GM12874 (cell line): ENCODE measurements around the gene SENP1.

Experiments used
- TF ChIP-seq, protein P1 (sequence below): IDR thresholded peaks from 2 replicates; pipeline ENCODE4 v1.5.1; 2011; ENCODE audit warnings: low read depth, mild to moderate bottlenecking, control low read depth, low read length, moderate library complexity; ENCODE audit not compliant: insufficient read depth

The SENP1 gene

DNA sequence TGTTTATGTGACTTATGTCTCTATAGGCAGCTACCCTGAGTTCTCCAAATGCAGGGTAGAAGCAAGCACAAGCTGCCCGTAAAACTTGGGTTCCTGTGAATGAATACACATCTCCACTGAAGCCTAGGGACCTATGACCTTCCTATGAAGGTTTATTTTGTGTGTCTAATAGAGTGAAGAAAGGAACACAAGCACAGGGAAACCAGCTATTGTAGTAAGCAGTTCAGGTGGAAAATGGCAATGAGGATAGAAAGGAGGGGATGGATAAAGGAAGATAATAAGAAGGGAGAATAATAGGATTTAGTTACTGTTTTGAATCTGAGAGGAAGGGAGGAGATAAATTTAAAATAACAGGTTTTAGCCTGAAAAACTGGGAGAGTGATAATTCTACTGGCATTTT, 15.6 kb upstream of the SENP1 start:
- TF ChIP-seq, protein P1, sequence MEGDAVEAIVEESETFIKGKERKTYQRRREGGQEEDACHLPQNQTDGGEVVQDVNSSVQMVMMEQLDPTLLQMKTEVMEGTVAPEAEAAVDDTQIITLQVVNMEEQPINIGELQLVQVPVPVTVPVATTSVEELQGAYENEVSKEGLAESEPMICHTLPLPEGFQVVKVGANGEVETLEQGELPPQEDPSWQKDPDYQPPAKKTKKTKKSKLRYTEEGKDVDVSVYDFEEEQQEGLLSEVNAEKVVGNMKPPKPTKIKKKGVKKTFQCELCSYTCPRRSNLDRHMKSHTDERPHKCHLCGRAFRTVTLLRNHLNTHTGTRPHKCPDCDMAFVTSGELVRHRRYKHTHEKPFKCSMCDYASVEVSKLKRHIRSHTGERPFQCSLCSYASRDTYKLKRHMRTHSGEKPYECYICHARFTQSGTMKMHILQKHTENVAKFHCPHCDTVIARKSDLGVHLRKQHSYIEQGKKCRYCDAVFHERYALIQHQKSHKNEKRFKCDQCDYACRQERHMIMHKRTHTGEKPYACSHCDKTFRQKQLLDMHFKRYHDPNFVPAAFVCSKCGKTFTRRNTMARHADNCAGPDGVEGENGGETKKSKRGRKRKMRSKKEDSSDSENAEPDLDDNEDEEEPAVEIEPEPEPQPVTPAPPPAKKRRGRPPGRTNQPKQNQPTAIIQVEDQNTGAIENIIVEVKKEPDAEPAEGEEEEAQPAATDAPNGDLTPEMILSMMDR, result no peak

DNA sequence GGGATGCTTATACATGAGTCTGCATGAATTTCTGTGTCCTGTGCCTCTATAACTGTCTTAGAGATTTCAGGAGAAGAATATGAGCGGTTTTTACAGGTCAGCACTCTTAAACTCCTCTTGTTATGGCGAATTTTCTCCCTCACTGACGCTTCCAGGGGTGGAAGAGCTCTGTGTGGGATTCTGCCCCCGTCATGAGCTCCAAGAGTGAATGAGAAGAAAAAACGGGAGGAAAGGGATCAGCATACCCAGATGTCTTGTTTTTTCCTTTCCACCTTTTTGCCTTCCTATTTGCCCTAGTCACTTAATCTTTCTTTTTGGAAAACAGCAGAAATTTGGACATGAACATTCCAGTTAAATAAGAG, 13.9 kb upstream of the SENP1 start:
- TF ChIP-seq, protein P1, result no peak

- TF ChIP-seq, protein P1, result no peak
These were observed 13.4 kb upstream of the SENP1 start, which contains the start of gene PFKM for GRCh38 chr12:48119078-48119833. PFKM (plus strand) TSS chr12:48119364; CDS start chr12:48122775, 3,411 bp downstream.

GRCh38 chr12:48118284-48118871, 12.5 kb upstream of the SENP1 start:
- TF ChIP-seq, protein P1, result no peak

DNA sequence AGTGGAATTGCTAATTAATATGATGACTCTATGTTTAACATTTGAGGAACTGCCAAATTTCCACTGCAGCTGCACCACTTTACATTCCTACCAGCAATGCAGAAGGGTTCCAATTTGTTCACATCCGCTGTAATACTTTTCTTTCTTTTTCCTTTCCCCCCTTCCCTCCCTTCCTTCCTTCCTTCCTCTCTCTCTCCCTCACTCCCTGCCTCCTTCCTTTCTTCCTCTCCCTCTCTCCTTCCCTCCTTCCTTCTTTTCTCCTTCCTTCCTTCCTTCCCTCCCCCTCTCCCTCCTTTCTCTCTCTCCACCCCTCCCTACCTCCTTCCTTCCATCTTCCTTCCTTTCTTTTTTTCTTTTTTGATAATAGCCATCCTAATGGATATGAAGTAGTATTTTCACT, 10.1 kb upstream of the SENP1 start:
- TF ChIP-seq, protein P1, result no peak

DNA sequence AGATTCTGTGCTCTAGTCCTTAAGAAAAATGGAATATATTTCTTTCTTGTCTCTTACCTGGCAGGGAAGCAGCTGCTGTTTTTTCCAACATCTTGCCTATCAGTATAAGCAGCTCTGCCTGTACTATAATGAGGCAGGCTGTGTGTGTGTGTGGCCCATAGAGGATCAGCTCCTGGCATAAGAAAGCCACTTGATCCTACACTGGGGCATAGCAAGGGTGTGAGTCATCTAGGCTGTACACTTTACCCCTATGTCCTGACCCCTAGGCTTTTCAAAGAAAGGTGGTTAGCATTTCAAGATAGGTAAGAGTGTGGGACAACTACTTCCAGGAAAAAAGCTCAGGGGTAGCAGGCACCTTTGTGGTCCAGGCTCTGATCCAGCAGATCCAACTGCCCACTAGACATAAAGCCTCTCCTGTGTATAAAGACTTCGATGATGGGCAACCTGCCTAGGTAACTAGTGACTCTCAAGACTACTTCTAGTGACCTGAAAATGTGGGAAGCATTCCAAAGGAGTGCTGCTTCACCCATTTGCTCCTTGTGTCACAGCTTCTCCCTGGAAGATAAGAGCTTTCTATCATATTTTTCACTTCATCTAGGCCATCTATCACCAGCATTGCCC, 4.9 kb upstream of the SENP1 start:
- TF ChIP-seq, protein P1, result no peak

GRCh38 chr12:48109424-48109823, 3.5 kb upstream of the SENP1 start:
- TF ChIP-seq, protein P1, result no peak
